ENCODE results near the gene MFNG. TPM values are rescaled to one million over a fixed set of nuclear protein-coding genes. Genes with fewer than 3 reads are reported as not detected.
"Not testable (repeated sequence)": the region's sequence is repeated elsewhere in the genome, so short reads cannot be mapped to it uniquely, and the experiment has no call there.

Gene MFNG
- total RNA-seq, 1 donor from 2014 or later = 53.5 TPM

- peaks cover 8% of the 10 kb centered on the region for H3K36me3 ChIP-seq
- TF ChIP-seq CTCF (IDR thresholded peaks at IDR 0.05) = no peak
These were observed 16.1 kb downstream of the MFNG start for GRCh38 chr22:37470087-37470445.

GRCh38 chr22:37469416-37470086, 16.6 kb downstream of the MFNG start:
- no peak overlapping the region for H3K4me3 ChIP-seq
- H3K27me3 ChIP-seq = no peaks in the 10 kb centered on the region
- no peak overlapping the region for H3K27ac ChIP-seq
- no peaks in the 10 kb centered on the region for H3K4me1 ChIP-seq
- intact Hi-C loops (cut with DNase I) = no loop called here
- no peak for DNase-seq
- H3K36me3 ChIP-seq = peaks cover 8% of the 10 kb centered on the region
- no peaks in the 10 kb centered on the region for H3K9me3 ChIP-seq
- TF ChIP-seq CTCF (IDR thresholded peaks at IDR 0.05) = no peak
- ATAC-seq = no peak

More at GRCh38 chr22:37470087-37470445, 16.1 kb downstream of the MFNG start:
- Histone ChIP-seq H3K4me1 (no peaks in the 10 kb centered on the region), H3K9me3 (no peaks in the 10 kb centered on the region), H3K4me3 (no peak overlapping the region), H3K27me3 (no peaks in the 10 kb centered on the region), H3K27ac (no peak overlapping the region)
- intact Hi-C loops (cut with DNase I) = no loop called here
- ATAC-seq (no peak), DNase-seq (no peak)

- H3K9me3 ChIP-seq; DNase-seq; ATAC-seq; H3K27ac ChIP-seq; H3K4me3 ChIP-seq; intact Hi-C loops (cut with DNase I); H3K27me3 ChIP-seq; H3K36me3 ChIP-seq; H3K4me1 ChIP-seq: not testable (repeated sequence)
These were observed 17.9 kb downstream of the MFNG start for GRCh38 chr22:37468201-37468695.

- Histone ChIP-seq H3K9me3 (no peaks in the 10 kb centered on the region), H3K4me3 (no peak overlapping the region), H3K27me3 (no peaks in the 10 kb centered on the region), H3K4me1 (no peaks in the 10 kb centered on the region), H3K36me3 (peaks cover 8% of the 10 kb centered on the region), H3K27ac (no peak overlapping the region)
- TF ChIP-seq CTCF (IDR thresholded peaks at IDR 0.05) = no peak
- intact Hi-C loops (cut with DNase I) = no loop called here
- DNase-seq = no peak
- ATAC-seq = no peak
These were observed 18.7 kb downstream of the MFNG start for GRCh38 chr22:37467391-37467955.

GRCh38 chr22:37464181-37464580, 22.0 kb downstream of the MFNG start:
- no peak for TF ChIP-seq CTCF (IDR thresholded peaks at IDR 0.05)
- no peak for ATAC-seq

GRCh38 chr22:37462983-37463382, 23.2 kb downstream of the MFNG start:
- ATAC-seq (peak; percentile 44), DNase-seq (no peak)
- intact Hi-C loops (cut with DNase I) = no loop called here

More at GRCh38 chr22:37464181-37464580, 22.0 kb downstream of the MFNG start:
- no peaks in the 10 kb centered on the region for H3K9me3 ChIP-seq
- intact Hi-C loops (cut with DNase I) = no loop called here
- no peaks in the 10 kb centered on the region for H3K27me3 ChIP-seq
- H3K27ac ChIP-seq = no peak overlapping the region
- H3K4me1 ChIP-seq = no peaks in the 10 kb centered on the region
- H3K36me3 ChIP-seq = peaks cover 8% of the 10 kb centered on the region
- H3K4me3 ChIP-seq = no peak overlapping the region
- DNase-seq = no peak

More at GRCh38 chr22:37462983-37463382, 23.2 kb downstream of the MFNG start:
- no peak for TF ChIP-seq CTCF (IDR thresholded peaks at IDR 0.05)
- H3K27ac ChIP-seq = no peak overlapping the region
- no peaks in the 10 kb centered on the region for H3K4me1 ChIP-seq
- peaks cover 8% of the 10 kb centered on the region for H3K36me3 ChIP-seq
- H3K27me3 ChIP-seq = no peaks in the 10 kb centered on the region
- no peak overlapping the region for H3K4me3 ChIP-seq
- no peaks in the 10 kb centered on the region for H3K9me3 ChIP-seq

All from upper lobe of right lung (tissue), 1 donor.